CD4-positive, alpha-beta T cell treated with Interferon alpha-2 for 1 hour (primary cell): ENCODE measurements around the gene DRD2.

Experiments
- DNase-seq, 2 donors: peaks; one replicate each; pipeline ENCODE4 v3.0.0-alpha.2; 2020 to 2022

The DRD2 gene

GRCh38 chr11:113440816-113441215, 34.4 kb downstream of the DRD2 start:
- DNase-seq, result no peak

- no peak for DNase-seq
Measured at GRCh38 chr11:113436672-113437252, 38.4 kb downstream of the DRD2 start.

- DNase-seq, result no peak
Measured at GRCh38 chr11:113435190-113435968, 39.8 kb downstream of the DRD2 start.

- DNase-seq, result no peak
Measured at GRCh38 chr11:113431746-113432145, 43.5 kb downstream of the DRD2 start.

GRCh38 chr11:113426686-113427085, 48.5 kb downstream of the DRD2 start:
- no peak for DNase-seq

GRCh38 chr11:113420808-113421207, 54.4 kb downstream of the DRD2 start:
- DNase-seq, result no peak

- DNase-seq, result no peak
Measured at GRCh38 chr11:113419454-113420003, 55.7 kb downstream of the DRD2 start.

- no peak for DNase-seq
Measured at GRCh38 chr11:113417428-113417827, 57.8 kb downstream of the DRD2 start.

- no peak for DNase-seq
Measured at GRCh38 chr11:113415343-113415742, 59.9 kb downstream of the DRD2 start.

GRCh38 chr11:113412675-113413074, 62.5 kb downstream of the DRD2 start:
- no peak for DNase-seq

- no peak for DNase-seq
Measured at GRCh38 chr11:113411536-113411935, 63.7 kb downstream of the DRD2 start.

- no peak for DNase-seq
Measured at GRCh38 chr11:113410414-113411135, 64.6 kb downstream of the DRD2 start.

GRCh38 chr11:113409526-113409925, 65.7 kb downstream of the DRD2 start:
- no peak for DNase-seq

- DNase-seq, result no peak
Measured at GRCh38 chr11:113408887-113409286, 66.3 kb downstream of the DRD2 start.

- no peak for DNase-seq
Measured at GRCh38 chr11:113408206-113408605, 67.0 kb downstream of the DRD2 start.

- no peak for DNase-seq
Measured at GRCh38 chr11:113407163-113407562, 68.0 kb downstream of the DRD2 start.

- no peak for DNase-seq
Measured at GRCh38 chr11:113405724-113406478, 69.3 kb downstream of the DRD2 start.

- no peak for DNase-seq
Measured at GRCh38 chr11:113404859-113405430, 70.3 kb downstream of the DRD2 start.

- no peak for DNase-seq
Measured at GRCh38 chr11:113401718-113402117, 73.5 kb downstream of the DRD2 start.

- DNase-seq, result no peak
Measured at GRCh38 chr11:113400631-113401230, 74.5 kb downstream of the DRD2 start.

- no peak for DNase-seq
Measured at GRCh38 chr11:113398669-113399430, 76.3 kb downstream of the DRD2 start.
